GM20000 (cell line): Measurements from ENCODE around the gene ADORA1.

ENCODE experiments used
- DNase-seq: peaks from one replicate; pipeline ENCODE4 v3.0.0; 2012; ENCODE audit warnings: low spot score
- CTCF ChIP-seq: IDR thresholded peaks from 2 replicates; pipeline ENCODE4 v1.5.1; 2012; ENCODE audit warnings: mild to moderate bottlenecking, control low read depth; ENCODE audit errors: extremely low read depth, missing control alignments

Gene ADORA1

GRCh38 chr1:203165101-203165799 is 37.7 kb downstream of the ADORA1 start:
- no peak for DNase-seq
- TF ChIP-seq CTCF: no peak

GRCh38 chr1:203165800-203166161 is 38.3 kb downstream of the ADORA1 start:
- no peak for TF ChIP-seq CTCF
- DNase-seq: no peak

DNA sequence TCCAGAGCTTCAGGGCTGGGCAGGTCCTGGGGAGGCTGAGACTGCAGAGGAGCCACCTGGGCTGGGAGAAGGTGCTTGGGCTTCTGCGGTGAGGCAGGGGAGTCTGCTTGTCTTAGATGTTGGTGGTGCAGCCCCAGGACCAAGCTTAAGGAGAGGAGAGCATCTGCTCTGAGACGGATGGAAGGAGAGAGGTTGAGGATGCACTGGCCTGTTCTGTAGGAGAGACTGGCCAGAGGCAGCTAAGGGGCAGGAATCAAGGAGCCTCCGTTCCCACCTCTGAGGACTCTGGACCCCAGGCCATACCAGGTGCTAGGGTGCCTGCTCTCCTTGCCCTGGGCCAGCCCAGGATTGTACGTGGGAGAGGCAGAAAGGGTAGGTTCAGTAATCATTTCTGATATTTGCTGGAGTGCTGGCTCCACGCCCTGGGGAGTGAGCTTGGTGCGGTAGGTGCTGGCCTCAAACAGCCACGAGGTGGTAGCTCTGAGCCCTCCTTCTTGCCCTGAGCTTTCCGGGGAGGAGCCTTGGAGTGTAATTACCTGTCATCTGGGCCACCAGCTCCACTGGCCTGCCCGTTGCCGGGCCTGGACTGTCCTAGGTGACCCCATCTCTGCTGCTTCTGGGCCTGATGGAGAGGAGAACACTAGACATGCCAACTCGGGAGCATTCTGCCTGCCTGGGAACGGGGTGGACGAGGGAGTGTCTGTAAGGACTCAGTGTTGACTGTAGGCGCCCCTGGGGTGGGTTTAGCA is 38.8 kb downstream of the ADORA1 start:
- peak; percentile 41 for DNase-seq
- peak; percentile 10 for TF ChIP-seq CTCF

- TF ChIP-seq CTCF: no peak
- no peak for DNase-seq
These were observed 39.7 kb downstream of the ADORA1 start for GRCh38 chr1:203167026-203167912.

DNA sequence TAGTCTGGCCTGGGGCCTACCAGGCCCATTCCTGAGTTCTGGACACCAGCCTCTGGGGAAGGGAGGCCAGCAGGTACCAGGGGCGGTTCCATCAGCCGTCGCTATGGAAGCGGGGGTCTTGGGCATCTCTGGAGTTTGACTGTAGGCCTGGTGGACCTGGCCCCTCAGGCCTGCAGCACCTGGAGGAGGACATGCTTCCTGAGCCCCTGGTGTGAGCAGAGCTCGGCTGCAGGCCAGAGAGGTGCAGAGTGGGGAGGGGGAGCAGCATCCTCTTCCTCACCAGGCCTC is 40.3 kb downstream of the ADORA1 start:
- DNase-seq: no peak
- no peak for TF ChIP-seq CTCF

DNA sequence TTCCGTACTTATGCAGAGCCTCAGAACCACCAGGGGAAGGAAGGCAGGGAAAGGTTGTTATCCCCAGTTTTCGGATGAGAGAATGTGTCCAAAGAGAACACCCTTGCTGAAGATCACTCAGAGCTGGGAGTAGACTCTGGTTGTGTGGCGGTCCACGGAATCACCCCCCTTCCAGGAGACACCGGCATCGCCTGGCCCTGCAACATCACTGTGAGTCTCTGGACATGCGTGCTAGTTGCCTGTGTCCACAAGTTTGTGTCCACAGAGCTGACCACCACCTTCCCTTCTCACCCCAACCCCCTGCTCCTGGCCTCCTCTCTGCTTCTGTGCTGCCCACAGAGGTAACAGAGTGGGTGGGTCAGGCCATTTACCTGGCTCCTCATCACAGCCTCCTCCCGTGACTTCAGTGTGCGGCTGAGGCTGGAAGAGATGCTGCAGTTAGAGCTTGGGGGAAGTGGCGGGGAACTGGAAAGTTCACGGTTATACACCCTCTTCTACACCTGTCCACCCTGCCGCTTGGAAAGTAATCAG is 40.8 kb downstream of the ADORA1 start:
- no peak for DNase-seq
- no peak for TF ChIP-seq CTCF

DNA sequence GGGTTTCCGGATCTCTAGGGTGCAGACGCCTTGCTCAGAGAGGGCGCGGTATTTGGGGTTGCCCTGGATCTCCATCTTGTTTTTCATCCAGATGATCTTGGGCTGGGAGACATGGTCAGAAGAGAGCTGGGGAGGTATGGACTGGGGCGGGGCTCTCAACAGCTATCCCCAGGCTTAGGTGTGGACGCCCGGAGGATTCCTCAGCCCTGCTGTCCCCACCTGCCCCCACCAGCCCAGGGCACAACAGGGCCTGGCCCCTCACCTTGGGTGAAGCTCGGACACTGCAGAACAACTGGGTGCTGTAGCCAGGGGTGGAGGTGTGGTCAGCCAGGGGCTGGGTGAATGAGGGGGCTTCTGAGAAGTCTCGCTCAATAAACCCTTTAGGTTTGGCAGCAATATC is 41.5 kb downstream of the ADORA1 start:
- no peak for DNase-seq
- TF ChIP-seq CTCF: no peak
